Activated naive CD4-positive, alpha-beta T cell (primary cell): ENCODE data around the gene SPEN.
"Not testable (repeated sequence)": the region's sequence is repeated elsewhere in the genome, so short reads cannot be mapped to it uniquely, and the experiment has no call there.

Source experiments
- DNase-seq, 4 experiments: peaks; one replicate each; lab custom pipeline; 2025; lab: John Stamatoyannopoulos, UW

Gene SPEN

GRCh38 chr1:15899266-15899665, 51.8 kb downstream of the SPEN start:
- DNase-seq: no peak

- no peak for DNase-seq
Observed at GRCh38 chr1:15900662-15901279, 53.3 kb downstream of the SPEN start.

GRCh38 chr1:15902882-15903281, 55.4 kb downstream of the SPEN start:
- no peak for DNase-seq

- no peak for DNase-seq
Observed at GRCh38 chr1:15908597-15908996, 61.1 kb downstream of the SPEN start.

- no peak for DNase-seq
Observed at GRCh38 chr1:15911141-15911540, 63.6 kb downstream of the SPEN start.

GRCh38 chr1:15911927-15912326, 64.4 kb downstream of the SPEN start:
- no peak for DNase-seq

GRCh38 chr1:15913607-15914006, 66.1 kb downstream of the SPEN start:
- DNase-seq: not testable (repeated sequence)

GRCh38 chr1:15915991-15916390, 68.5 kb downstream of the SPEN start:
- DNase-seq: no peak

GRCh38 chr1:15916417-15916816, 68.9 kb downstream of the SPEN start:
- no peak for DNase-seq

GRCh38 chr1:15916916-15917315, 69.4 kb downstream of the SPEN start:
- DNase-seq: no peak

GRCh38 chr1:15918962-15919715, 71.6 kb downstream of the SPEN start:
- DNase-seq: no peak

- DNase-seq: no peak
Observed at GRCh38 chr1:15923241-15923640, 75.7 kb downstream of the SPEN start.

- DNase-seq: not testable (repeated sequence)
Observed at GRCh38 chr1:15926448-15926847, 78.9 kb downstream of the SPEN start.

GRCh38 chr1:15928971-15929965, 81.8 kb downstream of the SPEN start:
- no peak for DNase-seq

GRCh38 chr1:15931401-15931800, 83.9 kb downstream of the SPEN start:
- DNase-seq: no peak

GRCh38 chr1:15931884-15932283, 84.4 kb downstream of the SPEN start:
- no peak for DNase-seq

GRCh38 chr1:15932612-15933011, 85.1 kb downstream of the SPEN start:
- no peak for DNase-seq

GRCh38 chr1:15933684-15934083, 86.2 kb downstream of the SPEN start:
- no peak for DNase-seq

- no peak for DNase-seq
Observed at GRCh38 chr1:15934211-15935055, 86.9 kb downstream of the SPEN start.

GRCh38 chr1:15935056-15935950, 87.8 kb downstream of the SPEN start:
- DNase-seq: no peak

- DNase-seq: no peak
Observed at GRCh38 chr1:15936025-15936424, 88.5 kb downstream of the SPEN start.
